OCI-LY1 (cell line): ENCODE measurements around the gene TTC28.

Experiments used
- CTCF ChIP-seq: fragments of 200-600 bp; sonication (generic), shearing (Covaris generic); IDR thresholded peaks from 2 replicates; pipeline ENCODE4 v1.5.1; 2017; ENCODE audit warnings: mild to moderate bottlenecking, antibody characterized with exemption, low read length, moderate library complexity, mixed read lengths
- EZH2 ChIP-seq: fragments of 200-600 bp; sonication (generic), shearing (Covaris generic); IDR thresholded peaks from 2 replicates; pipeline ENCODE4 v1.8.0; 2017; ENCODE audit warnings: borderline replicate concordance, mixed run types, mild to moderate bottlenecking, antibody characterized with exemption, low read length, moderate library complexity, mixed read lengths

GRCh38 chr22:28047740-28048139, 631.9 kb downstream of the TTC28 start:
- TF ChIP-seq CTCF (no peak), EZH2 (no peak)
